Measurements from ENCODE around the gene ZFP57.
"Not testable (repeated sequence)": the region's sequence is repeated elsewhere in the genome, so short reads cannot be mapped to it uniquely, and the experiment has no call there.

The ZFP57 gene

DNA sequence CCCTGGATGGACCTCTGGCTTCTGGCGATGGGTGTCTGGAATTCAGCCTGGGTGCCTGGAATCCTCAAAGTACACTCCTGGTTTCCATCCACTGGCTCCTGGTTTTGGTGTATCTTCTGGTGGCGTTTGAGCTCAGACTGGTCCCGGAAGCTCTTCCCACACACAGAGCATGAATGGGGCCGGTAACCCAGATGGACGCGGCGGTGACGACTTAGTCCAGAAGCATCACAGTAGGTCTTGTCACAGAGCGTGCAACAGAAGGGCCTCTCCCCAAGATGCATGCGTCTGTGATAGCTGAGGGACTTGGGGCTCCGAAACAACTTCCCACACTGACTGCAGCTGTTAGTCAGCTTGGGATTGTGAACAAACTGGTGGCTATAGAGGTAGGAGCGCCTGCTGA lies 7.8 kb downstream of the ZFP57 start:
- H3K4me3 ChIP-seq (ENCODE audit: low read depth, low read length) = no peak overlapping the region
- TF ChIP-seq MYC (IDR thresholded peaks at IDR 0.05; ENCODE audit: low read depth, low read length) (no peak), POLR2A (IDR thresholded peaks at IDR 0.05; ENCODE audit: extremely low read depth, insufficient read length) (no peak)
- TF ChIP-seq, protein P1, sequence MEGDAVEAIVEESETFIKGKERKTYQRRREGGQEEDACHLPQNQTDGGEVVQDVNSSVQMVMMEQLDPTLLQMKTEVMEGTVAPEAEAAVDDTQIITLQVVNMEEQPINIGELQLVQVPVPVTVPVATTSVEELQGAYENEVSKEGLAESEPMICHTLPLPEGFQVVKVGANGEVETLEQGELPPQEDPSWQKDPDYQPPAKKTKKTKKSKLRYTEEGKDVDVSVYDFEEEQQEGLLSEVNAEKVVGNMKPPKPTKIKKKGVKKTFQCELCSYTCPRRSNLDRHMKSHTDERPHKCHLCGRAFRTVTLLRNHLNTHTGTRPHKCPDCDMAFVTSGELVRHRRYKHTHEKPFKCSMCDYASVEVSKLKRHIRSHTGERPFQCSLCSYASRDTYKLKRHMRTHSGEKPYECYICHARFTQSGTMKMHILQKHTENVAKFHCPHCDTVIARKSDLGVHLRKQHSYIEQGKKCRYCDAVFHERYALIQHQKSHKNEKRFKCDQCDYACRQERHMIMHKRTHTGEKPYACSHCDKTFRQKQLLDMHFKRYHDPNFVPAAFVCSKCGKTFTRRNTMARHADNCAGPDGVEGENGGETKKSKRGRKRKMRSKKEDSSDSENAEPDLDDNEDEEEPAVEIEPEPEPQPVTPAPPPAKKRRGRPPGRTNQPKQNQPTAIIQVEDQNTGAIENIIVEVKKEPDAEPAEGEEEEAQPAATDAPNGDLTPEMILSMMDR (IDR thresholded peaks at IDR 0.05; ENCODE audit: low read depth, low read length) = no peak
- TF ChIP-seq, protein P2, sequence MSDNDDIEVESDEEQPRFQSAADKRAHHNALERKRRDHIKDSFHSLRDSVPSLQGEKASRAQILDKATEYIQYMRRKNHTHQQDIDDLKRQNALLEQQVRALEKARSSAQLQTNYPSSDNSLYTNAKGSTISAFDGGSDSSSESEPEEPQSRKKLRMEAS (IDR thresholded peaks at IDR 0.05; ENCODE audit: low read depth, low read length) = no peak
- DNase-seq (ENCODE audit: low read depth) = no peak

DNA sequence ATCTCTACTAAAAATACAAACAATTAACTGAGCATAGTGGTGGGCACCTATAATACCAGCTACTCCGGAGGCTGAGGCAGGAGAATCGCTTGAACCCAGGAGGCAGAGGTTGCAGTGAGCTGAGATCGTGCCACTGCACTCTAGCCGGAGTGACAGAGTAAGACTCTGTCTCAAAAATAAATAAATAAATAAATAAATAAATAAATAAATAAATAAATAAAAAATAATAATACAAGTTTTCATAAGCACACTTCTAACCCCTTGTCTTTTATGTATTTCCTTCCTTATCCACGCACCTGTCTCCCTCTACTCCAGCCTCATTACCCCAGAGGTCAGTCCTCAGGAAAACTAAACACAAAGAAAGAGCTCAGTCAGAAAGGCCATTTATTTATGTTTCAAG lies 8.8 kb downstream of the ZFP57 start:
- not testable (repeated sequence) for H3K4me3 ChIP-seq (ENCODE audit: low read depth, low read length); DNase-seq (ENCODE audit: low read depth)

DNA sequence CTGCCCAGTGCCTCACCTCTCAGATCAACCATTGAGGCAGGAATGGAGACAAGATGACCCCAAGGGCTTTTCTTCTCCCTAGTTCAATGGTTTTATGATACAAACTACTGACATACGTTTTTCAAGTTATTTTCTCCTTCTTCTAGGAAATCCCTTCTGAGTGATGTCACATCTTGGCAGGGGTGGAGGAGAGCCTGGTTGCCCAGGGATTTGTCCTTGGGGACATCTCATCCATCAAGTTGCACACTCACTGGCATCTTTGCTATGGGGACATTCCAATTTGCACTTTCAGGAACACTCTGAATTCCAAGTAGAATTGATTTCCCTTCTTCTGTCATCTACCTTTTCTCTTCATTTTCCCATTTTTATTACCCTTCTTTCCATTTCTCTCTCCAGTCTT lies 9.9 kb downstream of the ZFP57 start:
- H3K4me3 ChIP-seq (ENCODE audit: low read depth, low read length) = no peak overlapping the region
- TF ChIP-seq, protein P2 (IDR thresholded peaks at IDR 0.05; ENCODE audit: low read depth, low read length) = no peak
- TF ChIP-seq, protein P1 (IDR thresholded peaks at IDR 0.05; ENCODE audit: low read depth, low read length) = no peak
- TF ChIP-seq POLR2A (IDR thresholded peaks at IDR 0.05; ENCODE audit: extremely low read depth, insufficient read length) (no peak), MYC (IDR thresholded peaks at IDR 0.05; ENCODE audit: low read depth, low read length) (no peak)
- DNase-seq (ENCODE audit: low read depth) = no peak

DNA sequence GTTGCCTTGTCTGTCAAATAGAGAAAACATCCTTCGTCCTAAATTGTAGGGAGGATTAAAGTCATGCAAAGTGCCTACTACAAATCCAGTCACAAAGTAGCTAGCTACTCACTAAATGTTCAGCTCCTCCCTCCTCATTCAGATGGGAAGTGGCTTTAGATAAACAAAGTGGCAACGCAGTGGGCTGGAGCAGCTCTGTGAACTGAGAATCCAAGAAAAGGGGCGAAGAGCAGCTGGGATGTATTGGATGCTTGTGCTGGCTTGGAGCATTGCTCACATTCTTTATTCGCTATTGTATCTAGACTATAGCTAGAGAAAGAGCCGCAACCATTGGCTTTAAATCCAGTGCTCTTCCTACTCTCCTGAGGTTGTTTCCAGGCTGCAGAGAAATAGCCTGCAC lies 13.8 kb downstream of the ZFP57 start:
- no peak for TF ChIP-seq POLR2A (IDR thresholded peaks at IDR 0.05; ENCODE audit: extremely low read depth, insufficient read length)
- TF ChIP-seq, protein P2 (IDR thresholded peaks at IDR 0.05; ENCODE audit: low read depth, low read length) = no peak
- TF ChIP-seq, protein P1 (IDR thresholded peaks at IDR 0.05; ENCODE audit: low read depth, low read length) = no peak
- TF ChIP-seq MYC (IDR thresholded peaks at IDR 0.05; ENCODE audit: low read depth, low read length) = no peak
- no peak for DNase-seq (ENCODE audit: low read depth)
- H3K4me3 ChIP-seq (ENCODE audit: low read depth, low read length) = no peak overlapping the region

DNA sequence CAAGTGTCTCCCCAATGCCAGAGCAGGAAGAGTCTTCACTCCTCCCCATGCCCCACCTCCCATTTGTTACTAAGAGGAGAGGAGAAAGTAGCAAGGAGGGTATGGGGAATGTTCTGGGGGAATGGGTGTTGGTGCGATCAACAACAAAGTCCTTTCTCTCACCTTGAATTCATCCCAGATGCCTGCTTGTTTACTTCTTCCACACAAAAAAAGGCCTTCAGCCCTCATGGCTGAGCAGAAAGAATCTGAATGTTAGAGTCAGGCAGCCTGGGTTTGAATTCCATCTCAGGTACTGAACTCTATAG lies 14.2 kb downstream of the ZFP57 start:
- TF ChIP-seq, protein P1 (IDR thresholded peaks at IDR 0.05; ENCODE audit: low read depth, low read length) = no peak
- no peak for TF ChIP-seq POLR2A (IDR thresholded peaks at IDR 0.05; ENCODE audit: extremely low read depth, insufficient read length)
- TF ChIP-seq MYC (IDR thresholded peaks at IDR 0.05; ENCODE audit: low read depth, low read length) = no peak
- TF ChIP-seq, protein P2 (IDR thresholded peaks at IDR 0.05; ENCODE audit: low read depth, low read length) = no peak
- H3K4me3 ChIP-seq (ENCODE audit: low read depth, low read length) = no peak overlapping the region
- no peak for DNase-seq (ENCODE audit: low read depth)

DNA sequence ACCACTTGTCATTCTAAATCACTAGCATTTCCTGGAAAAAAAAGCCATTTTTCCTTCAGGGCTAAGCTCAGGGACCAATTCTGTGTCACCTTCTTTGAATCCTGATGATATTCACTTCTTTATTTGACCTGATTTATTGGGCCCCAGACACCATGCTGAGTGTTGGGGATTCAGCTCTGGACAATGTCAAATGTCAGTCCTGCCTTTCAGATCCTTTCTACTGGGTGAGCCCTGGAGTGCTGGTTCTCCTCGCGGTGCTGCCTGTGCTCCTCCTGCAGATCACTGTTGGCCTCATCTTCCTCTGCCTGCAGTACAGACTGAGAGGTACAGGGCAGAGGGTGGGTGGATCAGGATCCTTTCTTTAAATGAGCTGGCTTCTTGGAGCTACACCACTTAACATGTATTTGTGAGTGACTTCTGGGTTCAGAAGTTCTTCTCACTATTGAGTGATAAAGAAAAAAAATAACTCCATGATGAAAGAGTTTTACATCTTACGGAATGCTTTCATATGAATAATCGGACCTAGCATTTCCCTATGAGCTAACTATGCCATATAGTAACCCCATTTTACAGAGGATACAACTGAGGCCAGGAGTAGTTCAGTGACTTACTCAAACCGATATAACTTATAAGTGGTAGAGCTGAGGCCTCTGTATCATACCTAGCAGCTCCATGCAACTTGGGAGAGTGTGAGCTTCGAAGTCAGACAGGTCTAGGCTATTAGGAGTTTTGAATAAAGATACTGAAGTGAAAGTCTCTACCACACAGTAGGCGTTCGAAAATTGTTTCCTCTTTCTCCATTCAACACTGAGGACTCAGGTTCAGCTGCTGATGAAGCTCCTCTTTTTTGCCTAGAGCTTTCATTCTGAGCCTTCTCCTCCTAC lies 14.8 kb downstream of the ZFP57 start:
- DNase-seq (ENCODE audit: low read depth) = no peak
- no peak overlapping the region for H3K4me3 ChIP-seq (ENCODE audit: low read depth, low read length)
- TF ChIP-seq, protein P1 (IDR thresholded peaks at IDR 0.05; ENCODE audit: low read depth, low read length) = no peak
- TF ChIP-seq MYC (IDR thresholded peaks at IDR 0.05; ENCODE audit: low read depth, low read length) = no peak
- TF ChIP-seq POLR2A (IDR thresholded peaks at IDR 0.05; ENCODE audit: extremely low read depth, insufficient read length) = no peak
- TF ChIP-seq, protein P2 (IDR thresholded peaks at IDR 0.05; ENCODE audit: low read depth, low read length) = no peak
